Measurements from ENCODE around the gene MSH5.

The MSH5 gene

DNA sequence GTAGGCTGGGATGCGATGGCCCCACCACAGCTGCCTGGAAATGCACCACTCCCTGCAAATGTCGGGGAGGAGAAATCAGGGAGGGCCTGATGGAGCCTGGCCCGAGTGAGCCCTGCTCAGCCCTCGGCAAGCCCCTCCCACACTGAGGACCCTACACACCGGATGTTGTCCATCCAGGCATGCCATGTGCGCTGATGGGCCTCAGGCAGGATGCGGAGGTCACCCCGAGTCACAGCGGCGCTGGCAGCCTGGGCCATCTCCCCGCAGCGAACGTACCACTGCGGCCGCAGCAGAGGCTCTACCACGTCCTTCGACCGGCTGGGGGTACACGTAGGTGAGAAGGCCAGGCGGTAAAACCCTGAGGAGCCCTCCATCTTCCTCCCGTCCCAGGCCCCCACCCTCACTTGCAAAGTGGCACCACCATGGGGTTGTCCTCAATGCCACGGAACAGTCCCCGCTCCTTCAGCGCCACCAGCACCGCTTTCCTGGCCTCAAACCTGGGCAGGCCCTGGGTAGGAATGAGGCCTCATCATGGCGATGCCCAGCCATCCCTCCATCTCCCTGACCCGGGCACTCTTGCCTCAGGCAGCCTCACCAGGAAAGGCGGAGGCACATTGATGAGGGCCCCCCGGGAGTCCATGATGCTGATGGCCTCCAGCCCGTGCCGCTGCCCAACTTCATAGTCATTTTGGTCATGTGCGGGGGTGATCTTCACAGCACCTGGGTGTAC lies 42.5 kb downstream of the MSH5 start:
- Histone ChIP-seq H3K9me3 (ENCODE audit: low read length) (no peaks in the 10 kb centered on the region), H3K27me3 (ENCODE audit: insufficient read depth, low read length) (no peaks in the 10 kb centered on the region), H3K9ac (ENCODE audit: low read length) (no peak overlapping the region), H3K79me2 (ENCODE audit: insufficient read depth, low read length) (no peaks in the 10 kb centered on the region), H4K20me1 (ENCODE audit: insufficient read depth, low read length) (no peaks in the 10 kb centered on the region), H3K4me2 (ENCODE audit: low read length) (no peak overlapping the region), H3K27ac (ENCODE audit: low read depth, low read length, poor library complexity, severe bottlenecking) (no peak overlapping the region), H3K4me3 (ENCODE audit: low read depth, low read length, poor library complexity, severe bottlenecking) (no peak overlapping the region), H3K36me3 (ENCODE audit: insufficient read depth, low read length) (peaks cover 96% of the 10 kb centered on the region), H2AFZ (ENCODE audit: low read length) (no peak overlapping the region), H3K4me1 (ENCODE audit: insufficient read depth, low read length, severe bottlenecking) (peaks cover 3% of the 10 kb centered on the region), H3K9me2 (ENCODE audit: low read depth, low read length) (no peaks in the 10 kb centered on the region), H3F3A (ENCODE audit: insufficient read depth, low read length) (no peaks in the 10 kb centered on the region)
- TF ChIP-seq, protein P1, sequence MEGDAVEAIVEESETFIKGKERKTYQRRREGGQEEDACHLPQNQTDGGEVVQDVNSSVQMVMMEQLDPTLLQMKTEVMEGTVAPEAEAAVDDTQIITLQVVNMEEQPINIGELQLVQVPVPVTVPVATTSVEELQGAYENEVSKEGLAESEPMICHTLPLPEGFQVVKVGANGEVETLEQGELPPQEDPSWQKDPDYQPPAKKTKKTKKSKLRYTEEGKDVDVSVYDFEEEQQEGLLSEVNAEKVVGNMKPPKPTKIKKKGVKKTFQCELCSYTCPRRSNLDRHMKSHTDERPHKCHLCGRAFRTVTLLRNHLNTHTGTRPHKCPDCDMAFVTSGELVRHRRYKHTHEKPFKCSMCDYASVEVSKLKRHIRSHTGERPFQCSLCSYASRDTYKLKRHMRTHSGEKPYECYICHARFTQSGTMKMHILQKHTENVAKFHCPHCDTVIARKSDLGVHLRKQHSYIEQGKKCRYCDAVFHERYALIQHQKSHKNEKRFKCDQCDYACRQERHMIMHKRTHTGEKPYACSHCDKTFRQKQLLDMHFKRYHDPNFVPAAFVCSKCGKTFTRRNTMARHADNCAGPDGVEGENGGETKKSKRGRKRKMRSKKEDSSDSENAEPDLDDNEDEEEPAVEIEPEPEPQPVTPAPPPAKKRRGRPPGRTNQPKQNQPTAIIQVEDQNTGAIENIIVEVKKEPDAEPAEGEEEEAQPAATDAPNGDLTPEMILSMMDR (IDR thresholded peaks at IDR 0.05; ENCODE audit: low read length), result no peak
- TF ChIP-seq EZH2 (IDR thresholded peaks at IDR 0.05; ENCODE audit: borderline replicate concordance, low read length), result no peak

DNA sequence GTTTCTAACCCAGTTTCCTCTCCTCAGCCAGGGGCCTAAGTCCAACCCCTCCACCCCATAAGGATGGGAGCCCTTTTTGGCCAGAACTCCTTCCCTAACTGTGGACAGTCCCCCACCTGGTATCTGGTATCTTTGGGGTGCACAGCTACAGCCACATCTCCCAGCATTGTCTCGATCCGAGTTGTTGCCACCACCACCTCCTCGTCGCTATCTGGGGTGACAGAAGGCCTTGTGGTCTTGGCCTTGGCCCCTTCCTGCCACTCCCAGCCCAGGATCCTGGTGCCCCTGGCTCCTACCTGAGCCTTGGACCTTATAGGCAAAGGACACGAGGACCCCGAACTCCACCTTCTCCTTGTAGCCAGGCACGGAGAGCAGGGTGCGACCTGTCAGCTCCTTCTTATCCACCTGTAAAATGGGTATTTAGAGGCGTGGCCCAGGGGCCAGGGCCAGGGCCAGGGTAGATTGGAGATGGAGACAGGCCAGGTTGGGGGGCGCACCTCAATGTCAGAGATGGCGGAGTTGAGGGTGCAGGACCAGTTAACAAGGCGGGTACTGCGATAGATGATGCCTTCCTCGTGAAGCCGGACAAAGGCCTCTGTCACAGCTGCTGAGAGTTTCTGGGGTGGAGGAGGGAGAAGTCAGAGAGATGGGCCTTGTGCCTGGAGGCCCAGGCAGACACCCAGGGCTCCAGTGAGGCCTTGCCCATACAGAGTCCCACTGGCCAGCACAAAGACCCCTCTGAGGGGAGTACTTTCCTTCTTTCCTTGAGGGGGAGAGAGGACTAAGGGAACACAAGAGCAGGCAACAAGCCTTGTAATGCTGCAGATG lies 44.5 kb downstream of the MSH5 start:
- Histone ChIP-seq H3K79me2 (ENCODE audit: insufficient read depth, low read length) (no peaks in the 10 kb centered on the region; the same call in 1 of the 2 replicates), H3K9me2 (ENCODE audit: low read depth, low read length) (no peaks in the 10 kb centered on the region), H3K27ac (ENCODE audit: low read depth, low read length, poor library complexity, severe bottlenecking) (no peak overlapping the region), H3F3A (ENCODE audit: insufficient read depth, low read length) (no peaks in the 10 kb centered on the region), H3K4me2 (ENCODE audit: low read length) (no peak overlapping the region), H3K4me1 (ENCODE audit: insufficient read depth, low read length, severe bottlenecking) (peaks cover 4% of the 10 kb centered on the region), H4K20me1 (ENCODE audit: insufficient read depth, low read length) (no peaks in the 10 kb centered on the region), H3K36me3 (ENCODE audit: insufficient read depth, low read length) (peaks cover 94% of the 10 kb centered on the region), H3K27me3 (ENCODE audit: insufficient read depth, low read length) (no peaks in the 10 kb centered on the region), H3K9me3 (ENCODE audit: low read length) (no peaks in the 10 kb centered on the region), H3K9ac (ENCODE audit: low read length) (no peak overlapping the region), H3K4me3 (ENCODE audit: low read depth, low read length, poor library complexity, severe bottlenecking) (no peak overlapping the region), H2AFZ (ENCODE audit: low read length) (no peak overlapping the region)
- TF ChIP-seq, protein P1 (IDR thresholded peaks at IDR 0.05; ENCODE audit: low read length), result no peak
- no peak for TF ChIP-seq EZH2 (IDR thresholded peaks at IDR 0.05; ENCODE audit: borderline replicate concordance, low read length)

DNA sequence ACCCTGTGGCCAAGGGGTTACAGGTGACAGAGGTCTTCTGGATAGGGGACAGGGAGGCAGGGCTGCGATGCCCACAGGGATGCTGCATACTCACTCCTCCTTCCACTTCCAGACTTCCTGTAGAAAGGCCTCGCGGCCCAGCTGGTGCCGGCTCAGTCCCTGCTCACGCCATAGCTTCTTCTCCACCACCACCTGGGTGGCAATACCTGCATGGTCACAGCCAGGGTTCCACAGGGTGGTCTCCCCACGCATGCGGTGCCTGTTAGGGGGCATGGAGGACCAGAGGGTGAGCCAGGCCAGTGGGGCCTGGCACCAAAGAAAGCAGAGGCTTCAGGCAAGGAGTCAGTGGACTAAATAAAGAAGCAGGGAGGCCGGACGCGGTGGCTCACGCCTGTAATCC lies 45.7 kb downstream of the MSH5 start:
- H3K79me2 ChIP-seq (ENCODE audit: insufficient read depth, low read length), result no peaks in the 10 kb centered on the region; the same call in 1 of the 2 replicates
- no peak overlapping the region for H3K4me2 ChIP-seq (ENCODE audit: low read length)
- no peak for TF ChIP-seq EZH2 (IDR thresholded peaks at IDR 0.05; ENCODE audit: borderline replicate concordance, low read length)
- H3F3A ChIP-seq (ENCODE audit: insufficient read depth, low read length), result no peaks in the 10 kb centered on the region
- H3K9ac ChIP-seq (ENCODE audit: low read length), result no peak overlapping the region
- no peaks in the 10 kb centered on the region for H3K27me3 ChIP-seq (ENCODE audit: insufficient read depth, low read length)
- no peak overlapping the region for H2AFZ ChIP-seq (ENCODE audit: low read length)
- H3K4me3 ChIP-seq (ENCODE audit: low read depth, low read length, poor library complexity, severe bottlenecking), result no peak overlapping the region
- no peaks in the 10 kb centered on the region for H3K9me3 ChIP-seq (ENCODE audit: low read length)
- no peaks in the 10 kb centered on the region for H3K9me2 ChIP-seq (ENCODE audit: low read depth, low read length)
- H4K20me1 ChIP-seq (ENCODE audit: insufficient read depth, low read length), result no peaks in the 10 kb centered on the region
- H3K4me1 ChIP-seq (ENCODE audit: insufficient read depth, low read length, severe bottlenecking), result peaks cover 10% of the 10 kb centered on the region
- H3K36me3 ChIP-seq (ENCODE audit: insufficient read depth, low read length), result peaks cover 90% of the 10 kb centered on the region
- no peak overlapping the region for H3K27ac ChIP-seq (ENCODE audit: low read depth, low read length, poor library complexity, severe bottlenecking)

Data from OCI-LY1 (cell line).